PC-3 (cell line): ENCODE data around the gene SHROOM3.

Experiments used
- EZH2 ChIP-seq: fragments of 300-600 bp; sonication (generic); IDR thresholded peaks from one replicate; pipeline ENCODE4 v1.6.1; 2017; ENCODE audit warnings: antibody characterized with exemption, mild to moderate bottlenecking, low read length; ENCODE audit not compliant: unreplicated experiment
- TF ChIP-seq, protein P1 (sequence below): fragments of 300-600 bp; sonication (generic); conservative IDR thresholded peaks from 2 replicates; pipeline ENCODE4 v1.5.1; 2017; ENCODE audit warnings: antibody characterized with exemption, low read depth, mild to moderate bottlenecking, low read length

DNA sequence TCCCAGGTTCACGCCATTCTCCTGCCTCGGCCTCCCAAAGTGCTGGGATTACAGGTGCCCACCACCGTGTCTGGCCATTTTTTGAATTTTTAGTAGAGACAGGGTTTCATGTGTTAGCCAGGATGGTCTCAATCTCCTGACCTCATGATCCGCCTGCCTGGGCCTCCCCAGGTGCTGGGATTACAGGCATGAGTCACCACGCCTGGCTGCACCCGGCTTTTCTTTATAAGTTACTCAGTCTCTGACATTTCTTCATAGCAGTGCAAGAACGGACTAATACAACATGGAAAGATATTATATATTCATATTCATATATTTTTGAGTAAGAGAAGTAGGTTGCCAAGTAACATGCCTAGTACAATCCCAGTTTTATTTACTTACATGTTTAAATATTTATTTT is 22.9 kb downstream of the SHROOM3 start:
- TF ChIP-seq, protein P1, sequence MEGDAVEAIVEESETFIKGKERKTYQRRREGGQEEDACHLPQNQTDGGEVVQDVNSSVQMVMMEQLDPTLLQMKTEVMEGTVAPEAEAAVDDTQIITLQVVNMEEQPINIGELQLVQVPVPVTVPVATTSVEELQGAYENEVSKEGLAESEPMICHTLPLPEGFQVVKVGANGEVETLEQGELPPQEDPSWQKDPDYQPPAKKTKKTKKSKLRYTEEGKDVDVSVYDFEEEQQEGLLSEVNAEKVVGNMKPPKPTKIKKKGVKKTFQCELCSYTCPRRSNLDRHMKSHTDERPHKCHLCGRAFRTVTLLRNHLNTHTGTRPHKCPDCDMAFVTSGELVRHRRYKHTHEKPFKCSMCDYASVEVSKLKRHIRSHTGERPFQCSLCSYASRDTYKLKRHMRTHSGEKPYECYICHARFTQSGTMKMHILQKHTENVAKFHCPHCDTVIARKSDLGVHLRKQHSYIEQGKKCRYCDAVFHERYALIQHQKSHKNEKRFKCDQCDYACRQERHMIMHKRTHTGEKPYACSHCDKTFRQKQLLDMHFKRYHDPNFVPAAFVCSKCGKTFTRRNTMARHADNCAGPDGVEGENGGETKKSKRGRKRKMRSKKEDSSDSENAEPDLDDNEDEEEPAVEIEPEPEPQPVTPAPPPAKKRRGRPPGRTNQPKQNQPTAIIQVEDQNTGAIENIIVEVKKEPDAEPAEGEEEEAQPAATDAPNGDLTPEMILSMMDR, result no peak
- TF ChIP-seq EZH2, result no peak
